ENCODE measurements around the gene CFAP52. TPM values are rescaled to one million over a fixed set of nuclear protein-coding genes. Genes with fewer than 3 reads are reported as not detected.
A peak's percentile ranks its signal among the peaks of the same experiment; 100 is the strongest.
"Not testable (repeated sequence)": the region's sequence is repeated elsewhere in the genome, so short reads cannot be mapped to it uniquely, and the experiment has no call there.

The CFAP52 gene
- total RNA-seq, 1 experiment from 2014 or later, result not detected

- no peak for DNase-seq (ENCODE audit: low read depth)
Measured at GRCh38 chr17:9571201-9571600, 5.2 kb upstream of the CFAP52 start.

GRCh38 chr17:9575381-9576101 is 901 bp upstream of the CFAP52 start, which contains the start of gene STX8:
TSS of gene STX8 (minus strand) at chr17:9575820. CDS start at chr17:9575808, 12 bp downstream.
- peak; percentile 87 for DNase-seq (ENCODE audit: low read depth)

GRCh38 chr17:9577373-9577709 is 899 bp downstream of the CFAP52 start:
- no peak for DNase-seq (ENCODE audit: low read depth)

- no peak for DNase-seq (ENCODE audit: low read depth)
Measured at GRCh38 chr17:9587969-9588656, 11.7 kb downstream of the CFAP52 start.

- no peak for DNase-seq (ENCODE audit: low read depth)
Measured at GRCh38 chr17:9594065-9594464, 17.6 kb downstream of the CFAP52 start.

- not testable (repeated sequence) for DNase-seq (ENCODE audit: low read depth)
Measured at GRCh38 chr17:9597638-9598037, 21.2 kb downstream of the CFAP52 start.

- no peak for DNase-seq (ENCODE audit: low read depth)
Measured at GRCh38 chr17:9598661-9599060, 22.2 kb downstream of the CFAP52 start.

GRCh38 chr17:9604583-9604982 is 28.1 kb downstream of the CFAP52 start:
- DNase-seq (ENCODE audit: low read depth), result not testable (repeated sequence)

GRCh38 chr17:9606453-9606852 is 30.0 kb downstream of the CFAP52 start:
- no peak for DNase-seq (ENCODE audit: low read depth)

- DNase-seq (ENCODE audit: low read depth), result not testable (repeated sequence)
Measured at GRCh38 chr17:9607058-9607457, 30.6 kb downstream of the CFAP52 start.

GRCh38 chr17:9611557-9611956 is 35.1 kb downstream of the CFAP52 start:
- DNase-seq (ENCODE audit: low read depth), result no peak

- DNase-seq (ENCODE audit: low read depth), result no peak
Measured at GRCh38 chr17:9612006-9612405, 35.6 kb downstream of the CFAP52 start.

- DNase-seq (ENCODE audit: low read depth), result no peak
Measured at GRCh38 chr17:9615486-9615885, 39.0 kb downstream of the CFAP52 start.

- DNase-seq (ENCODE audit: low read depth), result no peak
Measured at GRCh38 chr17:9622961-9623360, 46.5 kb downstream of the CFAP52 start.

GRCh38 chr17:9628509-9628908 is 52.1 kb downstream of the CFAP52 start:
- no peak for DNase-seq (ENCODE audit: low read depth)

- no peak for DNase-seq (ENCODE audit: low read depth)
Measured at GRCh38 chr17:9632741-9633140, 56.3 kb downstream of the CFAP52 start.

- DNase-seq (ENCODE audit: low read depth), result no peak
Measured at GRCh38 chr17:9635340-9635739, 58.9 kb downstream of the CFAP52 start.

- no peak for DNase-seq (ENCODE audit: low read depth)
Measured at GRCh38 chr17:9636501-9636900, 60.1 kb downstream of the CFAP52 start.

GRCh38 chr17:9640388-9640787 is 63.9 kb downstream of the CFAP52 start:
- not testable (repeated sequence) for DNase-seq (ENCODE audit: low read depth)

- DNase-seq (ENCODE audit: low read depth), result no peak
Measured at GRCh38 chr17:9643611-9644010, 67.2 kb downstream of the CFAP52 start.

- DNase-seq (ENCODE audit: low read depth), result no peak
Measured at GRCh38 chr17:9644910-9645751, 68.7 kb downstream of the CFAP52 start, which contains the start of gene USP43. TSS of gene USP43 (plus strand) at chr17:9645517. CDS start at chr17:9645633, 116 bp downstream.

Measured in LHCN-M2 (cell line).